Measurements from ENCODE around the gene REEP2. TPM values are rescaled to one million over a fixed set of nuclear protein-coding genes. Genes with fewer than 3 reads are reported as not detected.

The REEP2 gene
- total and polyA plus RNA-seq, 2 experiments from 2014 or later = 20.5 to 29.8 TPM

- Histone ChIP-seq H3K4me1 (ENCODE audit: insufficient read depth) (no peaks in the 10 kb centered on the region), H2AFZ (no peak overlapping the region), H3K36me3 (ENCODE audit: insufficient read depth) (peaks cover 20% of the 10 kb centered on the region; the same call in 1 of the 2 replicates), H3K4me3 (no peak overlapping the region), H3K4me2 (no peak overlapping the region), H3F3A (replicated peaks; ENCODE audit: low read depth) (no peaks in the 10 kb centered on the region), H3K79me2 (replicated peaks; ENCODE audit: insufficient read depth) (no peaks in the 10 kb centered on the region), H3K27ac (ENCODE audit: low read depth) (no peak overlapping the region), H4K20me1 (replicated peaks; ENCODE audit: insufficient read depth) (peaks cover 4% of the 10 kb centered on the region; the same call in 1 of the 2 replicates), H3K9me2 (ENCODE audit: insufficient read depth) (no peaks in the 10 kb centered on the region), H3K27me3 (ENCODE audit: insufficient read depth) (no peaks in the 10 kb centered on the region)
- H3K9me3 Mint-ChIP-seq = no peaks in the 10 kb centered on the region
- ATAC-seq (no peak), DNase-seq (ENCODE audit: low spot score) (no peak)
- peaks cover 6% of the 10 kb centered on the region for H3K27me3 Mint-ChIP-seq (ENCODE audit: insufficient read depth, low read depth, poor library complexity)
- H3K4me3 Mint-ChIP-seq = no peak overlapping the region
- no peak overlapping the region for H3K27ac Mint-ChIP-seq
- TF ChIP-seq NANOG (IDR thresholded peaks at IDR 0.05; ENCODE audit: borderline replicate concordance) = no peak
- TF ChIP-seq POLR2AphosphoS5 (IDR thresholded peaks at IDR 0.05; ENCODE audit: low read depth) = no peak
- no peak for TF ChIP-seq STAT1 (IDR thresholded peaks at IDR 0.05; ENCODE audit: unreplicated experiment)
- no peak for TF ChIP-seq REST (IDR thresholded peaks at IDR 0.05; ENCODE audit: unreplicated experiment)
- no peak for TF ChIP-seq CTCF (conservative IDR thresholded peaks at IDR 0.05; ENCODE audit: low read depth in 2 of 2)
- no peak for TF ChIP-seq JUNB (IDR thresholded peaks at IDR 0.05; ENCODE audit: unreplicated experiment)
- no peak for TF ChIP-seq ETS1 (IDR thresholded peaks at IDR 0.05)
- no peak for TF ChIP-seq CREB1 (CRISPR knock-in tag; IDR thresholded peaks at IDR 0.05; ENCODE audit: low read depth)
- no peaks in the 10 kb centered on the region for H3K4me1 Mint-ChIP-seq
- H3K36me3 Mint-ChIP-seq (ENCODE audit: low read depth) = peaks cover 62% of the 10 kb centered on the region
Measured at GRCh38 chr5:138402640-138403039, 36.2 kb upstream of the REEP2 start.

GRCh38 chr5:138408023-138408422 lies 30.8 kb upstream of the REEP2 start:
- H3K36me3 Mint-ChIP-seq (ENCODE audit: low read depth) = peaks cover 62% of the 10 kb centered on the region
- no peak overlapping the region for H2AFZ ChIP-seq
- H3K79me2 ChIP-seq (replicated peaks; ENCODE audit: insufficient read depth) = no peaks in the 10 kb centered on the region
- H3K36me3 ChIP-seq (ENCODE audit: insufficient read depth) = peaks cover 9% of the 10 kb centered on the region; the same call in 1 of the 2 replicates
- no peak overlapping the region for H3K27ac ChIP-seq (ENCODE audit: low read depth)
- no peak overlapping the region for H3K4me3 Mint-ChIP-seq
- DNase-seq (ENCODE audit: low spot score) (no peak), ATAC-seq (no peak)
- H3K9me2 ChIP-seq (ENCODE audit: insufficient read depth) = no peaks in the 10 kb centered on the region
- H3K4me3 ChIP-seq = no peak overlapping the region
- H3K27me3 ChIP-seq (ENCODE audit: insufficient read depth) = no peaks in the 10 kb centered on the region
- H3K27ac Mint-ChIP-seq = no peak overlapping the region
- no peaks in the 10 kb centered on the region for H3F3A ChIP-seq (replicated peaks; ENCODE audit: low read depth)
- H3K4me1 Mint-ChIP-seq = no peaks in the 10 kb centered on the region
- no peak overlapping the region for H3K4me2 ChIP-seq
- H3K4me1 ChIP-seq (ENCODE audit: insufficient read depth) = no peaks in the 10 kb centered on the region
- no peaks in the 10 kb centered on the region for H4K20me1 ChIP-seq (replicated peaks; ENCODE audit: insufficient read depth)
- peaks cover 19% of the 10 kb centered on the region for H3K9me3 Mint-ChIP-seq
- H3K27me3 Mint-ChIP-seq (ENCODE audit: insufficient read depth, low read depth, poor library complexity) = peaks cover 5% of the 10 kb centered on the region
- no peak for TF ChIP-seq NANOG (IDR thresholded peaks at IDR 0.05; ENCODE audit: borderline replicate concordance)
- no peak for TF ChIP-seq CTCF (conservative IDR thresholded peaks at IDR 0.05; ENCODE audit: low read depth in 2 of 2)
- no peak for TF ChIP-seq POLR2AphosphoS5 (IDR thresholded peaks at IDR 0.05; ENCODE audit: low read depth)

All from GM23338 (cell line).